ENCODE measurements around the gene TNS3.

The TNS3 gene

GRCh38 chr7:47488201-47488968 lies 93.5 kb downstream of the TNS3 start:
- no peak for DNase-seq (ENCODE audit: low read depth in 3 of 3)

- DNase-seq (ENCODE audit: low read depth in 3 of 3): no peak
These were observed 96.1 kb downstream of the TNS3 start for GRCh38 chr7:47485640-47486435.

DNA sequence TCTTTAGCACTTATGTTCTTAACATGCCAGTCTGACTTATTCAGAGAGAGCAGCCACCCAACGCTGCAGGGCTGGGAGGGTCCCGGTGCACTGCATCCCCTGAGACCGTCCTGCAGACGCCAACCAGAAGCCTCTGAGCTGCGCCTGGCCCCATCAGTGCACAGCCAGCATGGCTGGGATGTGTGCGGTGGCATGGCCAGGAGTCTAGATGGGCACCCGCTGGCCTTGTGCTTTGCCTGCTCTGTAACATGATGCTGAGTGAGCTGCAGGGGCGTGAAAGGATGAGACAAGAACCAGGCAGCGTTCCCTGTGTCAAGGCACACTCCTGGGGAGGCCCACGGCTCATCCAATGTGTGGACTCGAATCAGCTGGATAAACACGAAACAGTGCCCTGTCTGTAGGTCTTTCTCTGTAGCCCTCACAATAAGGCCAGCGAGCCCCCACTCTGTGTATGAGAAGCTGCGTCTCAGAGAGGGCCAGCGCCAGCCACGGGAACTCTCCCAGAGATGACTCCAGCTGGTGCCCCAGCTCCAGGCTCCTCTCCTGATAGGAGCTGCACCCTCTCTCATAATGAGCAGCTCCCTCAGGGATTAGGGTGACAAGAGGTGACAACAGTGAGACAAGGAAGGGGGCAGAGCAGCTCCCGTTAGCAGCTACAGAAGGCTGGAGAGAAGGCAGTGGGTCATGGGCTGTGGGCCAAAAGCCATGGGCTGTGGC lies 96.8 kb downstream of the TNS3 start:
- DNase-seq (ENCODE audit: low read depth in 3 of 3): no peak

- no peak for DNase-seq (ENCODE audit: low read depth in 3 of 3)
These were observed 97.5 kb downstream of the TNS3 start for GRCh38 chr7:47484457-47484856.

- no peak for DNase-seq (ENCODE audit: low read depth in 3 of 3)
These were observed 98.2 kb downstream of the TNS3 start for GRCh38 chr7:47483604-47484273.

DNA sequence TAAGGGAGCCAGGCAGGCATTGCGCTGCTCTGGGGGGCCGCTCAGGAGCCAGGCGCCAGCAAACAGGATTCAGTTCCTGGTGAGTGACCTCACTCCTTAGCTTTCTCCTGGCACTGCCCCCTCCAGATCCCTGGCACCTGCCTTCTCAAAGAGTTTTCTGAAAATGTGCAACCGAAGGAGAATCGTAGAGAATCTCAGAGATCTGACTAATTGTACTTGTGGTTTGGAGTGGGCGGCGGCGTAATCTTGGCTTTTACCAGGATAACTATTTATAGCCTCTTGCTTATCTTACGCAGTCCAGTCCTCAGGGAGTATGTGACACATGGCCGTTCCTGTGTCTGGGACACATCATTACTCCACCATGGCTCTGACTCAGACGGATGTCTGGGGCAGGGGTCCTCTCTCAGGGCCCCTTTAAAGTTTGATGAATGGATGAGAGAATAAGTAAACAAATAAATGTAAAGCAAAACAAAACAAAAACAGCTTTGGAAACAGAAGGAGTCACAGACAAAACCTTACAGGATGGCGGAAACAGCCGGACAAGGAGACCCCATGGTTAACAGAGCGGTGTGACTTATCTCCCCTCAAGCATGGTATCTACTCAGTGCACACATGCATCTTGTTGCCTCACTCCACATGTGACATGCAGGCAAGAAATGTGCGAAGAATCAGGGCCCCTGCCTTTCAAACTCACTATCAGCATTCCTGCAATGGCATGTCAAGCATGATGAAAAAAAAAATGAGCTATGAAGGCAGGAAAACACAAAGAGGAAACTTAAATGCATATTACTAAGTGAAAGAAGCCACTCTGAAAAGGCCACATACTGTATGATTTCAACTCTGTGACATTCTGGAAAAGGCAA lies 99.7 kb downstream of the TNS3 start:
- DNase-seq (ENCODE audit: low read depth in 3 of 3): no peak

GRCh38 chr7:47481541-47482012 lies 100.3 kb downstream of the TNS3 start:
- DNase-seq (ENCODE audit: low read depth in 3 of 3): no peak

GRCh38 chr7:47480576-47481538 lies 101.1 kb downstream of the TNS3 start:
- no peak for DNase-seq (ENCODE audit: low read depth in 3 of 3)

GRCh38 chr7:47479821-47480575 lies 101.9 kb downstream of the TNS3 start:
- no peak for DNase-seq (ENCODE audit: low read depth in 3 of 3)

DNA sequence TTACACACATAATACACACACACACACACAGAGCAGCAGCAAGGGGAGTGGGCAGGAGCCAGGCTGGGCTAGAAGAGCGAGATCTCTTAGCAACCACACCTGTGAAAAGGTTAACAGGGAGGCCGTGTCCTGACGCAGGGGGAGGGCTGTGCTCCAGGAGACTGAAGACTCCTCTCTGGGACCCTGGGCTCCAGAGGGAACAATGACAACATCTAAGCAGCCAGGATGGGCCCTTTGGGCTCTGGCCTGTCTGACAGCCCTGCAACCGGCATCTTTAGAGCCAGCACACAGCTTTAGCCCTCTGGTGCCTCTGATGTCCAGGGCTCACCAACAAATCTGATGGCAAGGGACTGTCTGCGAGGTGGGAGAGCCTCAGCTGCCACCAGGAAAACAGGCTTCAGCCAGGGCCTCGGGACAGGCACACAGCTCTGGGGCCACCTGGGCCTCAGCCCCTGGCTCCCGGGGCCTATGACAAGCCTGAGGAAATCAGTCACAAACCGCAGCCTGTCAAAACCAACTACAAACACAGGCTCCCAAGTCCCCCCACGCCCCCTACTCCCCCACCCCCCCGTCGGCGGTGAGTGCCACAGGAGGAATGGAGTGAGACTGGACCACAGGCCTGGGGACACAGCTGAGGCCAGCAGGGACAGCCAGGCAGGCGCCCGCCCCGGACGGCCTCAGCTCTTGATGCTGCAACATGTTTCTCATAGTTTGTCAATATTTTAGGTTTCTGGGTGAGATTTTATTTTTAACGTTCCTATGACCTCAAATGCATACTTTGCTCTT lies 102.8 kb downstream of the TNS3 start:
- DNase-seq (ENCODE audit: low read depth in 3 of 3): no peak

DNA sequence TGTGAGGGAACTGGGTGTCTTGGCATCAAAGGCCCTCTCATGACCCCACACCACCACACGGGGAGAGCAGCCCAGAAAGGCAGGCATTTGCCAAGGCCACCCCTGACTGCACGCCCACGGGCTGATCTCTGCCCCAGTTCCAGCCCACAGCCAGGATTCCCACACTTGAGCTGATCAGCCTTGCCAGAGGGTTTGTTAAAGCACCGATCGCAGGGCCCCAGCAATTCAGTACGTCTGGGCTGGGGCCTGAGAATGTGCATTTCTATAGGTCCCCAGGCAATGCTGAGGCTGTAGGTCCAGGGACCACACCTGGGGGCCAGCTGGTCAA lies 103.9 kb downstream of the TNS3 start:
- DNase-seq (ENCODE audit: low read depth in 3 of 3): no peak

- DNase-seq (ENCODE audit: low read depth in 3 of 3): no peak
These were observed 104.5 kb downstream of the TNS3 start for GRCh38 chr7:47477191-47478016.

- DNase-seq (ENCODE audit: low read depth in 3 of 3): no peak
These were observed 106.1 kb downstream of the TNS3 start for GRCh38 chr7:47475880-47476227.

DNA sequence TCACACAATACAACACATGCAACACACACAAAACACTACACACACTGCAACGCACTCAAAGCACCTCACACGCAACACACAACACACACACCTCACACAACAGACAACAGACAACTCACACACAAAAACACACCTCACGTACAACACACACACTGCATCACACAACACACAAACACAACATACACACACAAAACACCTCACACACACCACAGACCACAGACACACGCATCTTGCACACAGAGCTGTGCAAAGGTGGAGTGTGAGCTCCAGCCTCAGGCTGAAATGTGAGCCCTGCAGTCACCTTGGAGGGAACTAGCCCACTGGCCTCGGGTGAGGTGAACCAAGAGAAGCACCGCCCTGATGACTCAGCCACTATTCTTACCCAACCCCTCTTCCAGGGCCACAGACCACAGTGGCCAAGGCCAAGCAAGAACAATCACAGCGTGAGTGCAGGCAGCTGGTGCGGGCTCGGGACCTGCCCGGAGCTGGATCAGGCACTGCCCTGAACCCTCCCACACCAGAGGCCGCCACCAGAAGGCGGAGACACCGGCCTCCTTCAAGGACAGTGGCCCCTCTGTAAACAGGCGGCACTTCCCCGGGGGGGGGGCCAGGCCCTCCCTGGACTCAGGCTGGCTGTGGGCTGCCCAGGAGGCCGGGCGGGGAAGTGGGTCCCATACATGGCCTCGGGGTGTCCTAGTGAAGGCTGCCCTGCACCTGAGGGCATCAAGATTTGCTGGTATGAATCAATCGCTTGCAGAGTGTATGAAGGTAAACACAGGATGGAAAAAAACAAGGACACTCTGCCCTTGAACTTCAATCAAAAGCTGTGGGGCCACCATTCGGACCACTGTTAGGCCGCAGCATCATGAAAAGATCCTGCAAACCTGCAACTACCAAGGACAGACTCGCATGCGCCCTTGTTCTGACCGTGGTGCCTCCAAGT lies 106.7 kb downstream of the TNS3 start:
- DNase-seq (ENCODE audit: low read depth in 3 of 3): no peak

DNA sequence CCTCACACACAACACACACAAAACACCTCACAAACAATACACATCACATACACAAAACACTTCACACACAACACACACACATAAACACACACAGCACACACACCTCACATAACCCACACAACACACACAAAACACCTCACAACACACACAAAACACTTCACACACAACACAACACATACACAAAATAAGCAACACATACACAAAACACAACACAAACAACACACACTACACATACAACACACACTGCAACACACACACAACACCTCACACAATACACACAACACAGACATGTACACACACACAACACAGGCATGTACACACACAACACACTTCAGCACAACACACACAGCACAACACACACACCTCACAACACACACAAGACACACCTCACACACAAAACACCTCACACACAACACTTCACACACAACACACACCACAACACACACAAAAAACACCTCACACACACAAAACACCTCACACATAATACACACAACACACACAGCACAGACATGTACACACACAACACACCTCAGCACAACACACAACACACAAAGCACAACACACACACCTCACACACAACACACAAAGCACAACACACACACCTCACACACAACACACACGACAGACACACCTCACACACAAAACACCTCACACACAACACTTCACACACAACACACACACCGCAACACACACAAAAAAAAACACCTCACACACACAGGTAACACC lies 107.5 kb downstream of the TNS3 start:
- no peak for DNase-seq (ENCODE audit: low read depth in 3 of 3)

Data from stimulated activated CD4-positive, alpha-beta T cell treated with anti-CD3 and anti-CD28 coated beads, TNF-alpha, amount 100 ng/mL, for 4 hours (primary cell).